ENCODE data around the gene SLC47A2. TPM values are rescaled to one million over a fixed set of nuclear protein-coding genes. Genes with fewer than 3 reads are reported as not detected.

The SLC47A2 gene
- total RNA-seq, 1 donor from 2014 or later, result not detected

DNA sequence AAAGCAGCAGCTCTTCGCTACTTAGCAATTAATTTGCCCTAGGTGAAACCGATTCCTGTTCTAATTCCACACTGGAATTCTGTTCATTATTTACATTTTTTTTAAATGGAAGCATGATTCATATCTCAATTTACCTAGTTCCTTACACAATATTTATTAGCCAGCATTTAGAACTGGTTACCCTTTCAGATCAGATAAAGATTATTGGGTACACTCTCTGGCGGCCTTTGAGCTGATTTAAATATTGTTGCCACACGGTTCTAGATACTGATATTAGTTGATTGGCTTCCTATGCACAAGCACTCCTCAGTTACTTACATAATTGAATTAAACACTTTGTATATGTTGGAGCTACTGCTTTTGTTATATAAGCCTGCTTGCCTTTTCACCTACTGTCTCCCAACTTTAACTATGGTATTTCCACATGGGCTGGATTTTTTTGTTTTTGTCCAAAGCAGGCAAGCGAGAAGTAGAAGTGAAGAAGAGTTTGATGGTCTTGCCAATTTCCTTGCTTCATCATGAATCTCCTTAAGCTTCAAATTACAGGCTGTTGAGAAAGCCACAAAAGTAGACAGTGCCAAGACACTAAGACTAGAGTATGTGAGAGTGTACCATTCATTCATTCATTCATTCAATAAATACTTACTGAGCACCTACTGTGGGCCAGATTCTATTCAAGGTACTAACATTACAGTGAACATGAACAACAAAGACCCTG lies 71.7 kb downstream of the SLC47A2 start:
- H3K27me3 Mint-ChIP-seq, result peaks cover 2% of the 10 kb centered on the region
- intact Hi-C loops (cut with micrococcal nuclease), result loop anchor here (5.0 kb wide), 1 partner anchor 267 kb away; the partner anchor contains the start of gene MAPK7
- ATAC-seq (ENCODE audit: low read depth) (no peak), DNase-seq (no peak)
- H3K36me3 Mint-ChIP-seq (ENCODE audit: low read depth), result peaks cover 6% of the 10 kb centered on the region
- ChIA-PET POLR2A (no interaction called here), CTCF (no interaction called here)
- no peak overlapping the region for H3K4me3 Mint-ChIP-seq
- peaks cover 24% of the 10 kb centered on the region for H3K4me1 Mint-ChIP-seq
- H3K9me3 Mint-ChIP-seq, result no peaks in the 10 kb centered on the region
- TF ChIP-seq CTCF (IDR thresholded peaks at IDR 0.05), result no peak
- H3K27ac Mint-ChIP-seq, result no peak overlapping the region

DNA sequence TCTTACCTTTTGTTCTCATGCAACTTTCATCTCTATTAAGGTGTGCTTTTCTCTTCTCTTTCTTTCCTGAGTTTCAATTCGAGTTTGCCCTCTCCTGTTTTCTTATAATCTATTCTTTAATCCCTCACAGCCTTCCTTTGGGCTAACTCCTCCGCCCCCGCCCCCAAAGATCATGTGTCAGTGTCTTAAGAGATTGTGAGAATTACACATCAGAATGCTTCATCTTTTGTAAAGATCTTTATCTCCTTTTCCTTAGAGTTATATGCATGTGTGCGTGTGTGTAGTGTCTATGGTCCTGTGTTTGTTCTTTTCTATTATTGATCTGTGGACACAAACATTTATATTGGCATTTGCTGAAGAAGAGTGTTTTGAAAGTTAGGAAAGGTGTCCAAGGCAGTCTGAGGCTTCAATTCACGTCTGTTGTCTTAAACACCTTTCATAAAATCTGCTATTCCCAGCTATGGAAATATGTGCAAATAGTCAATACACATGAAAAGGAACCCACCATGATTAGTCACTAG lies 74.0 kb downstream of the SLC47A2 start:
- intact Hi-C loops (cut with micrococcal nuclease), result no loop called here
- no peak for DNase-seq

GRCh38 chr17:19641687-19642372 lies 74.6 kb downstream of the SLC47A2 start:
- Mint-ChIP-seq H3K27me3 (peaks cover 9% of the 10 kb centered on the region), H3K9me3 (peaks cover 3% of the 10 kb centered on the region), H3K4me3 (no peak overlapping the region), H3K36me3 (ENCODE audit: low read depth) (no peaks in the 10 kb centered on the region), H3K27ac (no peak overlapping the region), H3K4me1 (peaks cover 3% of the 10 kb centered on the region)
- no peak for ATAC-seq (ENCODE audit: low read depth)
- CTCF ChIA-PET, result no interaction called here
- TF ChIP-seq CTCF (IDR thresholded peaks at IDR 0.05), result no peak
- no peak for DNase-seq
- POLR2A ChIA-PET, result interaction anchor here (0.7 kb wide), 1 partner anchor 938 kb away, joined by 4 read pairs; no protein-coding TSS in a partner anchor
- intact Hi-C loops (cut with micrococcal nuclease), result no loop called here

More for the DNA sequence above, 74.0 kb downstream of the SLC47A2 start:
- no peak for ATAC-seq (ENCODE audit: low read depth)
- H3K27ac Mint-ChIP-seq, result no peak overlapping the region
- peaks cover 3% of the 10 kb centered on the region for H3K9me3 Mint-ChIP-seq
- H3K4me3 Mint-ChIP-seq, result no peak overlapping the region
- CTCF ChIA-PET, result no interaction called here
- no peak for TF ChIP-seq CTCF (IDR thresholded peaks at IDR 0.05)
- no peaks in the 10 kb centered on the region for H3K36me3 Mint-ChIP-seq (ENCODE audit: low read depth)
- POLR2A ChIA-PET, result no interaction called here
- H3K27me3 Mint-ChIP-seq, result peaks cover 6% of the 10 kb centered on the region
- peaks cover 9% of the 10 kb centered on the region for H3K4me1 Mint-ChIP-seq

DNA sequence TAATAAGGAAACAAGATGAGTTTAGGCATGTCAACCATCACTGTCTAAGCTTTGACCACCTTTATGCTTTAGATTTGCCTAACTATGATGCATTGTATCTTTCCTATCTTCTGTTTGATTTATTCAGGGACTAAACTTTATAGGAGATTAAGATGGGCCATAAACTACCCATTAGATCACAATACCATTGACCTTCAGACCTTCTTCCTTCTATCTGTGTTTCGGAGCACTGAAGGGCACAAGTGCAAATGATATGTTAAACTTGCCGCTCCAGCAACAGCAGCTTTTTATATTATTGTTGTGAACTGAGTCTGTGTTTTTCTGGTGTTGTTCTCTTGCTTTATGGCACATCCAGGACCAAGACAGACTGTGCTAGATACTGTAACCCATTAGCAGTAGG lies 84.5 kb downstream of the SLC47A2 start:
- H3K4me1 Mint-ChIP-seq, result no peaks in the 10 kb centered on the region
- intact Hi-C loops (cut with micrococcal nuclease), result no loop called here
- no peak overlapping the region for H3K4me3 Mint-ChIP-seq
- TF ChIP-seq CTCF (IDR thresholded peaks at IDR 0.05), result no peak
- H3K27me3 Mint-ChIP-seq, result peaks cover 15% of the 10 kb centered on the region
- no peaks in the 10 kb centered on the region for H3K36me3 Mint-ChIP-seq (ENCODE audit: low read depth)
- ATAC-seq (ENCODE audit: low read depth) (no peak), DNase-seq (no peak)
- ChIA-PET CTCF (no interaction called here), POLR2A (no interaction called here)
- H3K9me3 Mint-ChIP-seq, result no peaks in the 10 kb centered on the region
- H3K27ac Mint-ChIP-seq, result no peak overlapping the region

- ATAC-seq (ENCODE audit: low read depth), result no peak
- no peaks in the 10 kb centered on the region for H3K4me1 Mint-ChIP-seq
These were observed 85.7 kb downstream of the SLC47A2 start for GRCh38 chr17:19630661-19631060.

More at GRCh38 chr17:19630661-19631060, 85.7 kb downstream of the SLC47A2 start:
- peaks cover 16% of the 10 kb centered on the region for H3K27me3 Mint-ChIP-seq
- no peak overlapping the region for H3K27ac Mint-ChIP-seq
- no peaks in the 10 kb centered on the region for H3K36me3 Mint-ChIP-seq (ENCODE audit: low read depth)
- CTCF ChIA-PET, result no interaction called here
- intact Hi-C loops (cut with micrococcal nuclease), result no loop called here
- POLR2A ChIA-PET, result no interaction called here
- no peaks in the 10 kb centered on the region for H3K9me3 Mint-ChIP-seq
- no peak for DNase-seq
- H3K4me3 Mint-ChIP-seq, result no peak overlapping the region
- TF ChIP-seq CTCF (IDR thresholded peaks at IDR 0.05), result no peak

Data from activated B cell treated with CpG ODN at 0.5 μM for 24 hours (primary cell).